IMR-90 (cell line): ENCODE results near the gene RALGAPA2.

Source experiments
- BHLHE40 ChIP-seq: fragments of 150-350 bp; IDR thresholded peaks from 2 replicates; pipeline ENCODE4 v1.6.1; 2016; ENCODE audit warnings: mild to moderate bottlenecking, low read depth, low read length
- CEBPB ChIP-seq: IDR thresholded peaks from 2 replicates; pipeline ENCODE4 v1.6.1; 2012; ENCODE audit warnings: low read depth, low read length, improper control_type of control experiment
- CHD1 ChIP-seq: IDR thresholded peaks from 2 replicates; pipeline ENCODE4 v1.6.1; 2012; ENCODE audit warnings: low read depth, low read length, improper control_type of control experiment
- ELK1 ChIP-seq: fragments of 150-350 bp; IDR thresholded peaks from 2 replicates; pipeline ENCODE4 v1.6.1; 2016; ENCODE audit warnings: low read depth, mild to moderate bottlenecking, low read length, moderate library complexity, borderline replicate concordance
- MAFK ChIP-seq: IDR thresholded peaks from 2 replicates; pipeline ENCODE4 v1.6.1; 2012; ENCODE audit warnings: low read depth, low read length, improper control_type of control experiment
- MXI1 ChIP-seq: IDR thresholded peaks from 2 replicates; pipeline ENCODE4 v1.6.1; 2012; ENCODE audit warnings: low read depth, mild to moderate bottlenecking, low read length, moderate library complexity, borderline replicate concordance
- NFE2L2 ChIP-seq: fragments of 150-350 bp; IDR thresholded peaks from 2 replicates; pipeline ENCODE4 v1.6.1; 2016; ENCODE audit warnings: low read depth, mild to moderate bottlenecking, low read length
- POLR2A ChIP-seq: IDR thresholded peaks from 2 replicates; pipeline ENCODE4 v1.6.1; 2012; ENCODE audit warnings: mild to moderate bottlenecking, low read depth, low read length
- RAD21 ChIP-seq: IDR thresholded peaks from 2 replicates; pipeline ENCODE4 v1.6.1; 2012; ENCODE audit warnings: low read length, improper control_type of control experiment
- RCOR1 ChIP-seq: IDR thresholded peaks from 2 replicates; pipeline ENCODE4 v1.6.1; 2012; ENCODE audit warnings: mild to moderate bottlenecking, low read length, improper control_type of control experiment; ENCODE audit not compliant: insufficient replicate concordance
- RFX5 ChIP-seq: IDR thresholded peaks from 2 replicates; pipeline ENCODE4 v1.8.0; 2012; ENCODE audit warnings: low read depth, mild to moderate bottlenecking, low read length, moderate library complexity
- SMC3 ChIP-seq: fragments of 150-350 bp; IDR thresholded peaks from 2 replicates; pipeline ENCODE4 v1.6.1; 2016; ENCODE audit warnings: low read depth, mild to moderate bottlenecking, antibody characterized with exemption, low read length, moderate library complexity
- USF2 ChIP-seq: fragments of 150-350 bp; IDR thresholded peaks from 2 replicates; pipeline ENCODE4 v1.6.1; 2017; ENCODE audit warnings: mild to moderate bottlenecking, antibody characterized with exemption, low read length, low read depth
- TF ChIP-seq, protein P1 (sequence below): conservative IDR thresholded peaks from 2 replicates; pipeline ENCODE4 v1.5.1; 2012; ENCODE audit warnings: mild to moderate bottlenecking, low read depth, low read length, improper control_type of control experiment

- TF ChIP-seq CEBPB (no peak), SMC3 (no peak), POLR2A (no peak), MAFK (no peak), BHLHE40 (no peak), USF2 (no peak), MXI1 (no peak), RCOR1 (no peak), RFX5 (no peak), ELK1 (no peak), CHD1 (no peak), NFE2L2 (no peak), RAD21 (no peak)
- TF ChIP-seq, protein P1, sequence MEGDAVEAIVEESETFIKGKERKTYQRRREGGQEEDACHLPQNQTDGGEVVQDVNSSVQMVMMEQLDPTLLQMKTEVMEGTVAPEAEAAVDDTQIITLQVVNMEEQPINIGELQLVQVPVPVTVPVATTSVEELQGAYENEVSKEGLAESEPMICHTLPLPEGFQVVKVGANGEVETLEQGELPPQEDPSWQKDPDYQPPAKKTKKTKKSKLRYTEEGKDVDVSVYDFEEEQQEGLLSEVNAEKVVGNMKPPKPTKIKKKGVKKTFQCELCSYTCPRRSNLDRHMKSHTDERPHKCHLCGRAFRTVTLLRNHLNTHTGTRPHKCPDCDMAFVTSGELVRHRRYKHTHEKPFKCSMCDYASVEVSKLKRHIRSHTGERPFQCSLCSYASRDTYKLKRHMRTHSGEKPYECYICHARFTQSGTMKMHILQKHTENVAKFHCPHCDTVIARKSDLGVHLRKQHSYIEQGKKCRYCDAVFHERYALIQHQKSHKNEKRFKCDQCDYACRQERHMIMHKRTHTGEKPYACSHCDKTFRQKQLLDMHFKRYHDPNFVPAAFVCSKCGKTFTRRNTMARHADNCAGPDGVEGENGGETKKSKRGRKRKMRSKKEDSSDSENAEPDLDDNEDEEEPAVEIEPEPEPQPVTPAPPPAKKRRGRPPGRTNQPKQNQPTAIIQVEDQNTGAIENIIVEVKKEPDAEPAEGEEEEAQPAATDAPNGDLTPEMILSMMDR = no peak
Measured at GRCh38 chr20:20551409-20551808, 161.0 kb downstream of the RALGAPA2 start.
